Measurements from ENCODE around the gene CORO7.

- TF ChIP-seq EZH2 (IDR thresholded peaks at IDR 0.05; ENCODE audit: borderline replicate concordance, insufficient read depth, low read depth, low read length, poor library complexity, severe bottlenecking) (no peak), CTCF (IDR thresholded peaks at IDR 0.05) (no peak)
These were observed 94.0 kb downstream of the CORO7 start for GRCh38 chr16:4322121-4323052.
